HAP-1 (cell line): ENCODE results near the gene AATF.
"Not testable (repeated sequence)": the region's sequence is repeated elsewhere in the genome, so short reads cannot be mapped to it uniquely, and the experiment has no call there.

Experiments
- DNase-seq, 2 experiments: peaks; one replicate each; pipeline ENCODE4 v3.0.0-alpha.2; 2016 to 2020; ENCODE audit warnings: low spot score in 2 of 2
- H3K27me3 ChIP-seq: fragments of 250-450 bp; sonication (Bioruptor Pico); 2 replicates; pipeline ENCODE4 v1.5.1; 2020; ENCODE audit warnings: low read depth, mild to moderate bottlenecking, moderate library complexity
- H3K36me3 ChIP-seq: fragments of 250-450 bp; sonication (Bioruptor Pico); replicated peaks from 2 replicates; pipeline ENCODE4 v1.5.1; 2020; ENCODE audit warnings: mild to moderate bottlenecking
- H3K4me1 ChIP-seq: fragments of 250-450 bp; sonication (Bioruptor Pico); 2 replicates; pipeline ENCODE4 v1.5.1; 2020; ENCODE audit warnings: mild to moderate bottlenecking
- H3K4me3 ChIP-seq: fragments of 250-450 bp; sonication (Bioruptor Pico); 2 replicates; pipeline ENCODE4 v1.5.1; 2020; ENCODE audit warnings: mild to moderate bottlenecking, moderate library complexity
- H3K9me3 ChIP-seq: fragments of 250-450 bp; sonication (Bioruptor Pico); 2 replicates; pipeline ENCODE4 v1.5.1; 2020; ENCODE audit warnings: mild to moderate bottlenecking, moderate library complexity
- in situ Hi-C: fragments of 300-500 bp; cut with MboI; formaldehyde crosslinking; loops from 3 replicates; pipeline ENCODE4 v1.14.3; 2020; ENCODE audit warnings: low sequenced_read_pairs, inconsistent platforms, mixed read lengths

The AATF gene

DNA sequence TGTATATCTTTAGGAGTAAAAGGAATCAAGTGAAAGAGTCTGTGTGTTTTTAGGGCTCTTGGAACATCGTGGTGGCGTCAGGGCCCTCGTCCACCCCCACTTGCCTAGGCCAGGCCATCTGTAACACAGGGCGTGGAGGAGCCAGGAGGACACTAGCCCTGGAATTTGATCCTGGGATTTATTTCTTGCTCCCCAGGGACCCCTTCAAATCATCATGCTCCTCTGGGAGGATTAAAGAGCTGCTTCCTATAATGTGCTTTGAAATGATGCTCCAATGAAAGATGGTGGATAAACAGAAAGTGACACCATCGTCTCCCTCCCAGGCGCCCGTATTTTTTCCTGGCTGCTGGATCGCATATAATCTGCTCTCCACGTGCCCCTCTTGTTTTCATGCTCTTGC lies 113.3 kb downstream of the AATF start:
- DNase-seq = peak; percentile 38 to 49
- H3K4me3 ChIP-seq = no peak overlapping the region
- no peaks in the 10 kb centered on the region for H3K9me3 ChIP-seq
- no peaks in the 10 kb centered on the region for H3K27me3 ChIP-seq
- no peaks in the 10 kb centered on the region; the same call in 1 of the 2 replicates for H3K36me3 ChIP-seq
- in situ Hi-C loops = no loop called here
- H3K4me1 ChIP-seq = peaks cover 37% of the 10 kb centered on the region

DNA sequence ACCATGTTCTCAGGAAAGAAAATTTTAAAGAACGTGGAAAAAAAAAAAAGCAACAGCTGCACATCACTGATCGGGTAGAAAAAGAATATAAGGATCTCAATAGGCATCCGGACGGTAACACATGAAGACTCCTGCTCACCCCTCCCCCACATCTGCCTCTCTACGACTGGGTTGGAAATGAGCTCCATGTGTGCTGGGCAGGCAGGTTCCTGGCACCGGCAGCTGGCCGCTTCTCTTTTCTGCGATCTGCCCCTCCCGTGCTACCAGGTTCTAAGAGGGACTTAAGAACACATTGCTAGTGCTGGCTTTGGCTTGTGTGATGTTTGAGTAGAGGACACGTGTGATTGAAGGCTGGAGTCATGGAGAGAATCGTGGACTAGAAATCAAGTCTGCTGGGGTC lies 115.5 kb downstream of the AATF start:
- in situ Hi-C loops = no loop called here
- Histone ChIP-seq H3K4me3 (no peak overlapping the region), H3K9me3 (no peaks in the 10 kb centered on the region), H3K27me3 (no peaks in the 10 kb centered on the region), H3K4me1 (peaks cover 46% of the 10 kb centered on the region), H3K36me3 (no peaks in the 10 kb centered on the region)
- DNase-seq = no peak

DNA sequence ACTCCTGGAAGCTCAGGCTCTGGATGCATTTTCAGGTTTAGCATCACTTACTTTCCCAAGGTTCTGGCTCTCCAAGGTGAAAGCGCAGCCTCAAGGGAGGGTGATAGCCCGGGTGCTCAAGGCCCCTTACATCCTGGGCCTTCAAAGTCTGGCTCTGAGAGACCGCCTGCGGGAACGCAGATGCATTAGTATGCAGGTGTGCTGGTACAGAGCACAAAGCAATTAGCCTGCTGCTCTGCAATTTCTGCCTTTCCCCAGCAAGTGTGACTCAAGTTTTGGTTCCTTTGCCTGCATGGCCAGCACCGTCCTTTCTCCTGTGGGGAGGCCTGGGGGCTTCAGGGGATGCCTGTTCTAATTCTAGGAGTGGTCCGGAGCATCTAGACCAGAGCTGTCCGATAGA lies 116.2 kb downstream of the AATF start:
- H3K9me3 ChIP-seq = no peaks in the 10 kb centered on the region
- no peak for DNase-seq
- peaks cover 38% of the 10 kb centered on the region for H3K4me1 ChIP-seq
- H3K4me3 ChIP-seq = no peak overlapping the region
- H3K36me3 ChIP-seq = no peaks in the 10 kb centered on the region
- no peaks in the 10 kb centered on the region for H3K27me3 ChIP-seq
- in situ Hi-C loops = no loop called here

- in situ Hi-C loops = no loop called here
- Histone ChIP-seq H3K4me1 (peaks cover 31% of the 10 kb centered on the region), H3K9me3 (no peaks in the 10 kb centered on the region), H3K4me3 (no peak overlapping the region), H3K27me3 (no peaks in the 10 kb centered on the region), H3K36me3 (no peaks in the 10 kb centered on the region)
- DNase-seq = no peak
These were observed 117.0 kb downstream of the AATF start for GRCh38 chr17:37065486-37066321.

DNA sequence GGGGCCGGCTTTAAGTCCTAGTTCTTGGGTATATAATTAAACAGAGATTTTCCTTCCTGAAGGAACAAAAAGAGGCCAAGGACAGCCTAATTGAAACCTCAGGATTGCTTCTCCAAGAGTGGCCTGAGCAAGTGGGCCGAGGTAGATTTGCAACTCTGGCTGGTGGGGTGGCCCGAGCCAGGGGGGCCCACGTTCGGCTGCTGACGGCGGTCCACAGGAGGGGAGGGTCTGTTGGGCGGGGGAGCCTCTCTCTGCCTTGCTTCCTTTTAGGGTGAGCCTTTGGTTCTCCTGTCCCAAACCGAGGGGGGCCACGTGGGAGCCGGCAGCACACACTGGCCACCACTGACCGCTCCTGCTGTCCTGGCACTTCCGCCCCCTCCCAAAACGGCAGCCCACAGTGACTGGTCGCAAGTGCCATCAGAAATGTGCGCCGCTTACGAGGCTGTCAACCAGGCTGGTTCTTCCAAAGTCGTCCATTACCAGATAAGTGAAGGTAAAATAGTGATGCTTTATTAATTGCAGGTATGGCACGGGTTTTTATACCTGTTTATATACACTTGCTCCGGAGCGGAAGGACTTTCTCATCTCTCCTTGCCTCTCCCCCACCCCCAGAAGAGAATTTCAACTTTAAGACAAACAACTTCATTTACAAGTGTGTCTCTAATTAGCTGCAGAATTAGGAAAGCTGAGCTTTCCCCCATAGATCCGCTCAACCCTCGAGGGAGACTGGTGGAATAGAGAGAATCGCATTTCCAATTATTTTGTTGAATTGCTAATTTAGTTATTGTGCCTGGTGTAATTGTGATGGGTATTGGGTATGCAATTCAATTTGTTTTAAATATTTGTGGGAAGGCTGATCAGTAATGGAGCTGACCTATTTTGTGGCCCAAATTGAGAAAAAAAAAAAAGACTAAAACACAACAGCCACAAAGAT lies 117.8 kb downstream of the AATF start:
- Histone ChIP-seq H3K4me1 (peaks cover 24% of the 10 kb centered on the region), H3K27me3 (no peaks in the 10 kb centered on the region), H3K36me3 (no peaks in the 10 kb centered on the region), H3K9me3 (no peaks in the 10 kb centered on the region), H3K4me3 (no peak overlapping the region)
- in situ Hi-C loops = no loop called here
- DNase-seq = peak in 1 of 2 experiments; percentile 41

GRCh38 chr17:37067555-37068111 lies 118.9 kb downstream of the AATF start:
- Histone ChIP-seq H3K4me1 (peaks cover 16% of the 10 kb centered on the region), H3K27me3 (no peaks in the 10 kb centered on the region), H3K4me3 (no peak overlapping the region), H3K36me3 (no peaks in the 10 kb centered on the region), H3K9me3 (no peaks in the 10 kb centered on the region)
- DNase-seq = peak in 1 of 2 experiments; percentile 35
- in situ Hi-C loops = no loop called here

DNA sequence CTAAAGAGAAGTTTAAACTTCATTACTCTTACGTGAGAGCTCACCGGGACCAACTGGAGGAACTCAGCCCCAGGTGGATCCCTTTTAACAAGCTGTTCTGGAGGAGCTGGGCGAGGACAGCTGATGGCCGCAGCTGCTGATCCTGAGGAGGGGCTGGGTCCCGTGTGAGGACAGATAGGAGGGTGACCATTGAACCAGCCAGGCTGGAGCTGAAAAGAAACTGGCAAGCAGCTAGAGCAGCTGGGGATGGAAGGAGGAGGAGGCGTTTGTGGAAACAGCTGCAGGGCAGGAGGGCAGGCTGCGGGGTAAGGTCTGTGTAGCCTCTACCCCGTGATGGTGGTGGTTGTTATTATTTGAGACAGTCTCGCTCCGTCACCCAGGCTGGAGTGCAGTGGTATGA lies 119.5 kb downstream of the AATF start:
- no peaks in the 10 kb centered on the region for H3K27me3 ChIP-seq
- no peak for DNase-seq
- no peaks in the 10 kb centered on the region for H3K36me3 ChIP-seq
- in situ Hi-C loops = no loop called here
- peaks cover 16% of the 10 kb centered on the region for H3K4me1 ChIP-seq
- no peak overlapping the region for H3K4me3 ChIP-seq
- H3K9me3 ChIP-seq = no peaks in the 10 kb centered on the region

- H3K4me3 ChIP-seq = no peak overlapping the region
- in situ Hi-C loops = no loop called here
These were observed 120.3 kb downstream of the AATF start for GRCh38 chr17:37069087-37069486.

GRCh38 chr17:37073464-37073863 lies 124.7 kb downstream of the AATF start:
- in situ Hi-C loops, DNase-seq, H3K9me3 ChIP-seq, H3K27me3 ChIP-seq, H3K36me3 ChIP-seq, H3K4me1 ChIP-seq, H3K4me3 ChIP-seq: not testable (repeated sequence)

More at GRCh38 chr17:37069087-37069486, 120.3 kb downstream of the AATF start:
- no peak for DNase-seq
- Histone ChIP-seq H3K9me3 (no peaks in the 10 kb centered on the region), H3K36me3 (no peaks in the 10 kb centered on the region), H3K27me3 (no peaks in the 10 kb centered on the region), H3K4me1 (peaks cover 16% of the 10 kb centered on the region)

DNA sequence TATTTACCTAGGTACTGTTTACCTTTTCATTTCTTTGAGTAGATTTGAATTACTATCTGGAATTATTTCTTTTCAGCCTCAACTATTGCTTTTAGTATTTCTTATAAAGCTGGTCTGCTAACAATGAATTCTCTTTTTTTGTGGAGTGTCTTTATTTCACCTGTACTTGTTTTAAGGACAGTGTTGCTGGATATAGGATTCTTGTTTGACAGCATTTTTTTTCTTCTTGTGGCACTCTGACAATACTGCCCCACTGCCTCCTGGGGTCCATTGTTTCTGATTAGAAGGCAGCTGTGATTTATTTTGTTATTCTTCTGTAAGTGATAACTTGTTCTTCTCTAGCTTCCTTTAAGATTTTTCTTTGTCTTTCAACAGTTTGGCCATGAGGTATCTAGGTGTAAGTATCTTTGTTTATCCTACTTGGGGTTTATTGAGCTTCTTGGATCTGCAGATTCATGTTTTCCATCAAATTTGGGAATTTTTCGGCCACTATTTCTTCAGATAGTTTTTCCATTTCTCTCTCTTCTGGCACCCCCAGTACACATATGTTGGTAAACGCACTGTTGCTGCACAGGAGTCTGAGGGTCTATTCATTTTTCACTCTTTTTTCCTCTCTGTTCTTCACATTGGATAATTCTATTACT lies 130.4 kb downstream of the AATF start:
- Histone ChIP-seq H3K36me3 (no peaks in the 10 kb centered on the region), H3K4me1 (no peaks in the 10 kb centered on the region), H3K27me3 (no peaks in the 10 kb centered on the region), H3K4me3 (no peak overlapping the region), H3K9me3 (no peaks in the 10 kb centered on the region)
- DNase-seq = no peak
- in situ Hi-C loops = no loop called here

GRCh38 chr17:37079735-37080134 lies 131.0 kb downstream of the AATF start:
- in situ Hi-C loops = no loop called here
- no peak for DNase-seq
- no peaks in the 10 kb centered on the region for H3K27me3 ChIP-seq
- no peaks in the 10 kb centered on the region for H3K4me1 ChIP-seq
- H3K9me3 ChIP-seq = no peaks in the 10 kb centered on the region
- peaks cover 3% of the 10 kb centered on the region for H3K36me3 ChIP-seq
- no peak overlapping the region for H3K4me3 ChIP-seq

DNA sequence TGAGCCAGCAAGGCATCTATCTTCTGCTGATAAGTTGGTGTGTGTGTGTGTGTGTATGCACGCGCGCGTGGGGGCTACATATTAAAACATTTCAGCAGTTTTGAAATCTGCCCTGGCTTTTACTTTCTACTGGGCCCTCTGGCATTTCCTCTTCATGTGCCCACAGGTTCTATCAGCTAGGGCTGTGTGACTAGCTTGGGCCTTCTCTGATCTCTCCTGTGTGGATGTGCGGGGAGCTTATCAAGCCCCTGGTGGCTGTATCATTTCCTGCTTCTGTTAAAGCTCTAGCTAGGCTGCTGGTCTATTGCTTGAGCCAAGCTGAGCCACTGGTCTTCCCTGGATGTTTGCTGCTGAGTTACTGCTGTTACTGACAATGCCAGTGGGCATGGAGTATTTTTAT lies 132.5 kb downstream of the AATF start:
- Histone ChIP-seq H3K36me3 (peaks cover 17% of the 10 kb centered on the region), H3K9me3 (no peaks in the 10 kb centered on the region), H3K4me3 (no peak overlapping the region), H3K27me3 (no peaks in the 10 kb centered on the region), H3K4me1 (no peaks in the 10 kb centered on the region)
- in situ Hi-C loops = no loop called here
- no peak for DNase-seq

GRCh38 chr17:37082311-37082860 lies 133.6 kb downstream of the AATF start:
- no peak for DNase-seq
- in situ Hi-C loops = no loop called here
- Histone ChIP-seq H3K4me3 (no peak overlapping the region), H3K36me3 (peaks cover 27% of the 10 kb centered on the region), H3K27me3 (no peaks in the 10 kb centered on the region), H3K4me1 (no peaks in the 10 kb centered on the region), H3K9me3 (no peaks in the 10 kb centered on the region)
